ENCODE data around the gene ATAD3B. TPM values are rescaled to one million over a fixed set of nuclear protein-coding genes. Genes with fewer than 3 reads are reported as not detected.

Gene ATAD3B
- total RNA-seq, 1 experiment from 2014 or later = 46.9 TPM

- TF ChIP-seq CTCF (IDR thresholded peaks at IDR 0.05; ENCODE audit: unreplicated experiment) = no peak
- H3K9me3 Mint-ChIP-seq (ENCODE audit: unreplicated experiment) = peaks cover 2% of the 10 kb centered on the region
- DNase-seq (ENCODE audit: unreplicated experiment) = no peak
- ChIA-PET CTCF (no interaction called here), POLR2A (no interaction called here)
- no peaks in the 10 kb centered on the region for H3K27me3 Mint-ChIP-seq (ENCODE audit: insufficient read depth, unreplicated experiment)
- H3K4me3 Mint-ChIP-seq (ENCODE audit: unreplicated experiment) = no peak overlapping the region
- no TSS peak for BruUV-seq (replicated peaks)
- intact Hi-C loops (cut with micrococcal nuclease) = no loop called here
- no peak overlapping the region for H3K27ac Mint-ChIP-seq (ENCODE audit: low read depth, unreplicated experiment)
- H3K4me1 Mint-ChIP-seq (ENCODE audit: insufficient read depth, unreplicated experiment) = no peaks in the 10 kb centered on the region
- peaks cover 21% of the 10 kb centered on the region for H3K36me3 Mint-ChIP-seq (ENCODE audit: insufficient read depth, unreplicated experiment)
Measured at GRCh38 chr1:1536938-1537546, 65.5 kb downstream of the ATAD3B start.

GRCh38 chr1:1537626-1538250 lies 66.2 kb downstream of the ATAD3B start:
- Mint-ChIP-seq H3K4me3 (ENCODE audit: unreplicated experiment) (no peak overlapping the region), H3K4me1 (ENCODE audit: insufficient read depth, unreplicated experiment) (no peaks in the 10 kb centered on the region), H3K9me3 (ENCODE audit: unreplicated experiment) (no peaks in the 10 kb centered on the region), H3K36me3 (ENCODE audit: insufficient read depth, unreplicated experiment) (peaks cover 23% of the 10 kb centered on the region), H3K27me3 (ENCODE audit: insufficient read depth, unreplicated experiment) (no peaks in the 10 kb centered on the region), H3K27ac (ENCODE audit: low read depth, unreplicated experiment) (no peak overlapping the region)
- intact Hi-C loops (cut with micrococcal nuclease) = no loop called here
- no peak for TF ChIP-seq CTCF (IDR thresholded peaks at IDR 0.05; ENCODE audit: unreplicated experiment)
- no TSS peak for BruUV-seq (replicated peaks)
- no peak for DNase-seq (ENCODE audit: unreplicated experiment)
- CTCF ChIA-PET = no interaction called here
- POLR2A ChIA-PET = no interaction called here

- DNase-seq (ENCODE audit: unreplicated experiment) = no peak
- no TSS peak for BruUV-seq (replicated peaks)
- Mint-ChIP-seq H3K9me3 (ENCODE audit: unreplicated experiment) (no peaks in the 10 kb centered on the region), H3K27ac (ENCODE audit: low read depth, unreplicated experiment) (no peak overlapping the region), H3K27me3 (ENCODE audit: insufficient read depth, unreplicated experiment) (no peaks in the 10 kb centered on the region), H3K4me1 (ENCODE audit: insufficient read depth, unreplicated experiment) (no peaks in the 10 kb centered on the region), H3K4me3 (ENCODE audit: unreplicated experiment) (no peak overlapping the region), H3K36me3 (ENCODE audit: insufficient read depth, unreplicated experiment) (peaks cover 28% of the 10 kb centered on the region)
- CTCF ChIA-PET = interaction anchor here (0.6 kb wide), 1 partner anchor 367 kb away, joined by 4 read pairs; no protein-coding TSS in a partner anchor
- TF ChIP-seq CTCF (IDR thresholded peaks at IDR 0.05; ENCODE audit: unreplicated experiment) = no peak
- intact Hi-C loops (cut with micrococcal nuclease) = no loop called here
- POLR2A ChIA-PET = no interaction called here
Measured at GRCh38 chr1:1538334-1538733, 66.8 kb downstream of the ATAD3B start.

- no peak overlapping the region for H3K27ac Mint-ChIP-seq (ENCODE audit: low read depth, unreplicated experiment)
- intact Hi-C loops (cut with micrococcal nuclease) = no loop called here
- ChIA-PET CTCF (interaction anchor here (0.6 kb wide), 1 partner anchor 366 kb away, joined by 4 read pairs; no protein-coding TSS in a partner anchor), POLR2A (no interaction called here)
- no peaks in the 10 kb centered on the region for H3K9me3 Mint-ChIP-seq (ENCODE audit: unreplicated experiment)
- no peaks in the 10 kb centered on the region for H3K4me1 Mint-ChIP-seq (ENCODE audit: insufficient read depth, unreplicated experiment)
- no TSS peak for BruUV-seq (replicated peaks)
- no peaks in the 10 kb centered on the region for H3K27me3 Mint-ChIP-seq (ENCODE audit: insufficient read depth, unreplicated experiment)
- peaks cover 28% of the 10 kb centered on the region for H3K36me3 Mint-ChIP-seq (ENCODE audit: insufficient read depth, unreplicated experiment)
- TF ChIP-seq CTCF (IDR thresholded peaks at IDR 0.05; ENCODE audit: unreplicated experiment) = no peak
- DNase-seq (ENCODE audit: unreplicated experiment) = no peak
- H3K4me3 Mint-ChIP-seq (ENCODE audit: unreplicated experiment) = no peak overlapping the region
Measured at GRCh38 chr1:1538989-1539309, 67.4 kb downstream of the ATAD3B start.

Data from MCF 10A (cell line).